NCI-H2081 treated with DMSO at 0.1 percent for 48 hours (cell line): ENCODE data around the gene SLC6A19.

ENCODE experiments used
- DNase-seq: peaks from one replicate; lab custom pipeline; 2025; lab: John Stamatoyannopoulos, UW

The SLC6A19 gene

GRCh38 chr5:1245905-1246576 is 44.6 kb downstream of the SLC6A19 start:
- DNase-seq, result no peak

DNA sequence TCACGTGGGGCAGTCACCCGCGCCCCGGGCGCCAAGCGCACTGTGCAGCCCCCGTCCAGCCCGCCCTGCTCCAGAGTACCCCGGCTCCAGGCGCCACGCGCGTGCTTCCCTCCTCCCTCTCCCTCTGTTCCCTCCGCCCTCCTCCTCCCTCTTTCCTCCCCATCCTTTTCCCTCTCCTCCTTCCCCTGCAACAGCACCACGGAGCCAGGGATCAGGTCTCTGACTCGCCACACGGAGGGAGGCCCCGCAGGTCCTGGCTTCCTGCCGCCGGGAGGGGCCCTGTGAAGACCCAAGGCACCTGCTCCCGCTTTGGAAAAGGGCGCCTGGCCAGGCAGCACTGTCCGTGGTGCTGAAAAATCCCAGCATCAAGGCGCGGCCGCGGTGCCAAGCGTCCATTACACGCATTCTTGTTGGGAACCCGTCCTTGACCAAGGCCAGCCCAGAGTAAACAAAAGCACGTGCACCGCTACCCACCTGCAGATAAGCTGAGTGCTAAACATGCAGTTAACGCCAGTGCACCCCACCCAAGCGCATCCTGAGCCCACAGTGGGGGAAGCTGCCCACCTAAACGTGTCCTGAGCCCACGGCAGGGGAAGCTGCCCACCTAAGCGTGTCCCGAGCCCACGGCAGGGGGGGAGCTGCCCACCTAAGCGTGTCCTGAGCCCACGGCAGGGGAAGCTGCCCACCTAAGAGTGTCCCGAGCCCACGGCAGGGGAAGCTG is 45.5 kb downstream of the SLC6A19 start:
- DNase-seq, result no peak

GRCh38 chr5:1247811-1248210 is 46.4 kb downstream of the SLC6A19 start:
- DNase-seq, result no peak

- DNase-seq, result no peak
Measured at GRCh38 chr5:1249366-1250280, 48.2 kb downstream of the SLC6A19 start.

GRCh38 chr5:1251678-1252580 is 50.5 kb downstream of the SLC6A19 start:
- no peak for DNase-seq

DNA sequence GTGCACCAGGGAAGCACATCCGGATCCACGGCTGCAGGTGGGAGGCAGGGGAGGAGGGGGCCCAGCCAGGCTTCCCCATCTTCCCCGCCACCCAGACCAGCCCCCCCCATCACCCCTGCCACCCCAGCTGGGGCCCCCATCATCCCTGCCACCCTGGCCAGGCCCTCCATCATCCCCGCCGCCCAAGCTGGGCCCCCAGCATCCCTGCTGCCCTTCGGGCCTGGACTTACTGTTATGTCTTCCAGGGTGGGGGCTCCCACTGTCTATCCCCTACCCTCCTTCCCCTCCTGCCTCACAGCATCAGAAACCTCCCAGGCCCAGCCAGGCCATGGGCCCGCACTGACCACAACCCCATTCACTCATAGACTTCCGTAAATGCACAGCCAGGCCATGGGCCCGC is 51.3 kb downstream of the SLC6A19 start:
- DNase-seq, result no peak

DNA sequence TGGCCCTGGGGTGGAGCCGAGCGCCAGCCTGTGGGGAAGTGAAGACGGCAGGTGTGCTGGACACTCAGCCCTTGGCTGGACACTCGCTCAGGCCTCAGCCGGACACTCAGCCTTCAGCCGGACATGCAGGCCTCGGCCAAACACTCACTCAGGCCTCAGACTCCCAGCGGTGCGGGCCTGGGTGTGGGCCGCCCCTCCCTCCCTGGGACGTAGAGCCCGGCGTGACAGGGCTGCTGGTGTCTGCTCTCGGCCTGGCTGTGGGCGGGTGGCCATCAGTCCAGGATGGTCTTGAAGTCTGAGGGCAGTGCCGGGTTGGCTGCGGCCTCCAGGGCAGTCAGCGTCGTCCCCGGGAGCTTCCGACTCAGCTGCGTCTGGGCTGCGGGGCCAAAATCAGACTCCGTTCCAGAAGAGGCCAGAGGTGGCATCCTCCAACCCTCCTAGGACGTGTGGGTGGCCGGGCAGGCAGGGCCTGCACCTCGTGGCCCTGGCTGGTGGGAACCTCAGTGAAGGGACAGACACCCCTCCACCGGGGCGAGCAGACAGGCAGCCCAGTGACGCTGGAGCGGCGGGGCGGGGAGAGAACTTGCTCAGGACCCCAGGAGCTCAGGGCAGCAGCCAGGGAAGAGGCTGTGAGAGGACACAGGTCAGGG is 52.2 kb downstream of the SLC6A19 start:
- no peak for DNase-seq

- DNase-seq, result no peak
Measured at GRCh38 chr5:1254196-1254595, 52.8 kb downstream of the SLC6A19 start.

DNA sequence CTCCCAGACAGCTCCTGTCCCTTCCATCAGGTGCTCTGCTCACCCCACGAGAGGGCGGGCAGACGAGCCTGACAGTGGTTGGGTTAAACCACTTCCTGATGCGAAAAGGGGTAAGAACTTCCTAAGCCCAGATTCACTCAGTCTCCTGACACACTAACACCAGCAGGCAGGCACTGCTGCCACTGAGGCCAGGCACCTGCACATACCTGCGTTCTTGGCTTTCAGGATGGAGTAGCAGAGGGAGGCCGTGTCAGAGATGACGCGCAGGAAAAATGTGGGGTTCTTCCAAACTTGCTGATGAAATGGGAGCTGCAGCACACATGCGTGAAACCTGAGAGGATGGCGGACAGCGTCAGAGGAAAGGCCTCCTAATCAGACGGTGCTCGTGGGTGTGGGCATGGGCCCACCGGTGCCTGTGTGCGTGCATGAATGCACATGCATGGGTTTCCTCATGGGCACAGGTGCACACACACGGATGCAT is 53.7 kb downstream of the SLC6A19 start:
- no peak for DNase-seq

DNA sequence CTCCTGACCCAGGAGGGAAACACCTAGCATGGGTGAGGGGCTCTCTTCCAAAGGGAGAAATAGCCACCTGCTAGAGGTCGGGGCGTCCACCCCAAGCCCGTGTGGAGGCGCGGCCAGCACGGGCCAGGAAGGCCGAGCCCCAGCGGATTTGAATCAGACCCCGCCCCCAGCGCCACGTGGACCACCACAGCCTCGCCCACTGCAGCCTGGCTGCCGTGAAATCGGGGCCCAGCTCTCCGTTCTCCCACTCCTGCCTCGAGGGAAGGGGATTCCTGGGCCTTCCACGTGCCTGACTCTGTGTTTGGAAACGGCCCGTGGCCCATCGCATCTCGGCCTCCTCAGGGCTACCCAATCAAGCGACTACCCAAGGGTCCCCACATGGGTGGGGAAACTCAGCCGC is 55.4 kb downstream of the SLC6A19 start:
- DNase-seq, result no peak

DNA sequence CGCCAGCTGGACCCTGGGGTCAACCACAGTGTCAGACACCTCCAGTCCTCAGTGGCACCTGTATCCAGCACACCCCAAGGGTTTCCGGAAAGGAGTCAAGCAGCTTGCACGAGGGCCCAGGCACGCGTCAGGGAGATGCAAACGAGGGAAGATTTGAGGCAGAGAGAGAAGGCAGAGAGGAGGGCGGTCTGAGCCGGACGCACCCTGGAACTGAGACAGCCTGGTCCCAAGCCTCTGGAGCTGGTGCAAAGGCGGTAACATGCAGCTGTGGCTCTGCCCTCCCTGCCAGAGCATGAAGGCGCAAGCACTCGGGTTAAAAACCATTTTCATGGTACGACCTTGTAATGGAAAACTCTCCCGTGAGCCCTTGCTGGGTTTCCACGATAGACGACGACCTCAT is 56.0 kb downstream of the SLC6A19 start:
- DNase-seq, result no peak

DNA sequence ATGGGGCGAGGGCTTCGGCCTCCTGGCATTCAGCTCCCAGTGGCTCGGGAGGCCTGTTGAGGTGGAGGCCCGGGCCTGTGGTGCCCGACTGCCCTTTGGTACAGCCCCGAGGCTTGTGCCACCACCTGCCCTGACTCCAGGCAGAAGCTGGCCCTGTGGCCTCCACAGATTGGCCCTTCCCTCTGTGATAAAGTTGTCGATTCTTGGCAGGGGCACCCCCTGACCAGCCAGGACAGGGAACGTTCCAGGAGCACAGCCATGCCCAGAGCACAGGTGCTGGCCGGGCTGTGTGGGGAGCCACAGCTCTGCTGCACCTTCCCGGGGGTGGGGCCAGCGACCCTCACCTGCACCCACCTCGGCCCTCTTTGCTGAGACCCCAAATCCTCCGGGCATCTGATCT is 56.4 kb downstream of the SLC6A19 start:
- DNase-seq, result no peak

DNA sequence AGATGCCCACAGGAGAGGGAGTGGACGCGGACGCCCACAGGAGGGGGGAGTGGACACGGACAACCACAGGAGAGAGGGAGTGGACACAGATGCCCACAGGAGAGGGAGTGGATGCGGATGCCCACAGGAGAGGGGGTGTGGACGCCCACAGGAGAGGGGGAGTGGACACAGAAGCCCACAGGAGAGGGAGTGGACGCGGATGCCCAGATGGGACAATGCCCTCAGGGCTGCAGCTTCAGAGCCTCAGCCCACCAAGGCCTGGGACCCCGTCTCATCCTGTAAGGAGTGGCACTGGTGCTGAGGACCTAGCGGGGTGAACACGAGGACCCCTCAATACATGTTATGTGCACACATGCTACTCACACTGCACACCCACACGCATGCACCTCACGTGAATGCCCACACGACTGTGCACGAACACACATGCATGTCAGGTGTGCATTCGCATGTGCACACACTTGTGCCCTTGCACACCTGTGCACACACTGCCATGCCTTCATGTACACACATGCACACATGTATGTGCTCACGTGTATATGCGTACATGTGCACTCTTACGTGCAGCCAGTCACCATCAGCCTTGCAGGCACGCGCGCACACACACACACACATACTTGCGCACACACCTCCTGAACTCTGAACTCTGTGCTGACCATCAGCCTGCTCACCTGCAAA is 58.5 kb downstream of the SLC6A19 start:
- DNase-seq, result no peak

- no peak for DNase-seq
Measured at GRCh38 chr5:1261643-1262042, 60.2 kb downstream of the SLC6A19 start.

DNA sequence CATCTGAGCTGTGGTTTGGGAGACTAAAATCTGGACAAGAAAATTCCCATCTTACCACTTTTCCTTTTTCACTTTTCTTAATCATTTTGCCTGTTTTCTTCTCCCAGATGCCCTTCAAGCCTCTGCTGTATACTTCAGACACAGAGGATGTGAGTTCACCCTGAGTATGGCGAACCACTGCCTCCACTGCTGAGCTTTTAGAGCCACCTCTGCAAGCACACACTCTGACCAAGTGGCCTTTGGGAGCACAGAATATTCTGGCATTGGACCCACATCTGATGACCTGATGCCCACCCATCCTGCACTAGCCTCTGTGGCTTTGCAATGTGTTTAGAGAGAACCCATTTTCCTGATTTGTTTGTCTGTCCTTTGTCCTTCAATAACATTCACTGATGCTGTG is 61.0 kb downstream of the SLC6A19 start:
- DNase-seq, result no peak

DNA sequence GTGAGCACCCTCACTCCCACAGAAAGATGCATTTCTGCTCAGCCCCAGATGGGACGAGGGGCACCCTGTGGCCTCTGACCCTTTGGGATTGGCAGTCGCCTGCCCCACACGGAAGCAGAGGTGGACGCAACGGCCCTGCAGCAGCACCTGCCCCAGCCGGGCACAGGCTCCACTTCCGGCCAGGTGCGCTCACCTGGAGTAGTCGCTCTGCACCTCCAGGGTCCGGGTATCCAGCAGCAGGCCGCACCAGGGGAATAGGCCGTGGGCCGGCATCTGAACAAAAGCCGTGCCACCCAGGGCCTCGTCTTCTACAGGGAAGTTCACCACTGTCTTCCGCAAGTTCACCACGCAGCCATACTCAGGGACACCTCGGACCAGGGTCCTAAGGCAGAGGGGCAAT is 62.8 kb downstream of the SLC6A19 start:
- no peak for DNase-seq

DNA sequence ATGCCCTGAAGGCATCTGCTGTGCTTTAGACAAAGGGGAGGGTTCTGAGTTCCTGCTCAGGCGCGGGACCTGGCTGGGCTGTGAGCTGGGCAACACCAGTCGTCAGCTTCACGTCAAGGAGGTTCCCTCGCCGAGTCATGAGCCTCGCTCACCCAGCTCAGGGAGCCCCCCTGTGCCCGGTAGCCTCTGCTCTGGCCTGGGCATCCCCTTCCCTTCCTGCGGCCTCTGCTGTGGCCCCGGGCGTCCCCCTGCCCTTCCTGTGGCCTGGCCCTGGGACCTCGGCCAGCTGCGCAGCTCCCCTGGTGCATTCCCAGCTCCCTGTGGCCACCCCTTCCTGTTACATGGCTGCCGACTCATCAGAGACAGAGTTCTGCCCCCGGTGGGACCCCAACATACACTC is 63.6 kb downstream of the SLC6A19 start:
- no peak for DNase-seq

- no peak for DNase-seq
Measured at GRCh38 chr5:1265461-1266455, 64.4 kb downstream of the SLC6A19 start.

- DNase-seq, result no peak
Measured at GRCh38 chr5:1266791-1267190, 65.4 kb downstream of the SLC6A19 start.
